SK-N-DZ (cell line): ENCODE data around the gene CCDC141. TPM values are rescaled to one million over a fixed set of nuclear protein-coding genes. Genes with fewer than 3 reads are reported as not detected.
"Not testable (repeated sequence)": the region's sequence is repeated elsewhere in the genome, so short reads cannot be mapped to it uniquely, and the experiment has no call there.

ENCODE experiments used
- DNase-seq: peaks from one replicate; pipeline ENCODE4 v3.0.0-alpha.2; 2015; ENCODE audit warnings: low spot score
- polyA plus RNA-seq, 2 experiments: library from polyadenylated mRNA; depleted of rRNA; stranded (reverse); fragments of >200 nt; gene quantifications; 2 replicates each; pipeline ENCODE4 v1.2.3, GENCODE V29; 2014

CCDC141 gene, protein sequence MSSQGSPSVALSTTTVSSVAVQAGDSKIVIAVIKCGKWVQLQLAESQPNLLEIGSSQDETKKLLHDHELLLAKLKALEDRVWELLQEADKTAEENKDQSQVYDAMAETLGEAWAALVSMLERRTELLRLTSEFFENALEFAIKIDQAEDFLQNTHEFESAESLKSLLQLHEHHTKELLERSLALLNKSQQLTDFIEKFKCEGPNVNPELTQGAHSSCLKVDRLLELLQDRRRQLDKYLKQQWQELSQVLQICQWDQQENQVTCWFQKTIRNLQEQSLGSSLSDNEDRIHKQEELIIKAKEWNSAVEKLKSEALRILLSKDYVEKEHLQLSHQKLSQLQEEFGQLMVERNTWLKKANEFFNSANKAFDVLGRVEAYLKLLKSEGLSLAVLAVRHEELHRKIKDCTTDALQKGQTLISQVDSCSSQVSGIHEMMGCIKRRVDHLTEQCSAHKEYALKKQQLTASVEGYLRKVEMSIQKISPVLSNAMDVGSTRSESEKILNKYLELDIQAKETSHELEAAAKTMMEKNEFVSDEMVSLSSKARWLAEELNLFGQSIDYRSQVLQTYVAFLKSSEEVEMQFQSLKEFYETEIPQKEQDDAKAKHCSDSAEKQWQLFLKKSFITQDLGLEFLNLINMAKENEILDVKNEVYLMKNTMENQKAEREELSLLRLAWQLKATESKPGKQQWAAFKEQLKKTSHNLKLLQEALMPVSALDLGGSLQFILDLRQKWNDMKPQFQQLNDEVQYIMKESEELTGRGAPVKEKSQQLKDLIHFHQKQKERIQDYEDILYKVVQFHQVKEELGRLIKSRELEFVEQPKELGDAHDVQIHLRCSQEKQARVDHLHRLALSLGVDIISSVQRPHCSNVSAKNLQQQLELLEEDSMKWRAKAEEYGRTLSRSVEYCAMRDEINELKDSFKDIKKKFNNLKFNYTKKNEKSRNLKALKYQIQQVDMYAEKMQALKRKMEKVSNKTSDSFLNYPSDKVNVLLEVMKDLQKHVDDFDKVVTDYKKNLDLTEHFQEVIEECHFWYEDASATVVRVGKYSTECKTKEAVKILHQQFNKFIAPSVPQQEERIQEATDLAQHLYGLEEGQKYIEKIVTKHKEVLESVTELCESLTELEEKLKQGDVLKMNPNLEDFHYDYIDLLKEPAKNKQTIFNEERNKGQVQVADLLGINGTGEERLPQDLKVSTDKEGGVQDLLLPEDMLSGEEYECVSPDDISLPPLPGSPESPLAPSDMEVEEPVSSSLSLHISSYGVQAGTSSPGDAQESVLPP (N-terminal part only)
- 0.12 TPM in 1 of 2 replicates, not detected in the other for polyA plus RNA-seq (2014; cell fraction: cytosol; rRNA removed)
- not detected in 2 replicates for polyA plus RNA-seq (2014; cell fraction: nucleus; rRNA removed)

- no peak for DNase-seq
These were observed at the start of gene CCDC141 for GRCh38 chr2:179049546-179050311. Gene CCDC141 (minus strand): TSS chr2:179050137. CDS start chr2:179049941, 196 bp downstream.

DNA sequence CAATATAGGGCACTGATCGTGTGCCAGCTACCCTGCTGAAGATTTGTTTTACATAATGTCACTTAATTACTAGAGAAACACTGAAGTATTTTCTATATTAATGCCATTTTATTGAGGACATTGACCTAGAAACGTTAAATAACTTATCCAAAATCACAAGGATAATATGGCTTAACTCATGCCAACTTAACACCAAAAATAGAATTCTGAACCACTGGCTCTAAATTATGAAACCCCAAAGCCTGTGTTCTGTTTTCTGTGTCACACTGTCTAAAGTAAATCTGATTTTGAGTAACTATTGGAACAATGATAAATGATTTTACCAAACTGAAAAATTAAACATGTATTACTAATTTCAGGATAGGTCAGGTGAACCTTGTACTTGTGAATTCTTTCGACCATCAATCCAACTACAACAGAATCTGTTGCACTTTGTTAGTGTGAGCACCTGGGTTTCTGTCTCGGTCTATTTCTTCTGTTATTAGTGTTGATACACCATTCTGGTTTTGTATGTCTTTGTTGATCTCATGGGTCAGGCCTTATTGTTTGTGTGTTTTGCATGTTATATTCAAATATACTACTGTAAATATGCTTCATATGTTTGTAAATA is 48.2 kb upstream of the CCDC141 start:
- DNase-seq = no peak

- no peak for DNase-seq
These were observed 47.2 kb upstream of the CCDC141 start for GRCh38 chr2:179097131-179097530.

DNA sequence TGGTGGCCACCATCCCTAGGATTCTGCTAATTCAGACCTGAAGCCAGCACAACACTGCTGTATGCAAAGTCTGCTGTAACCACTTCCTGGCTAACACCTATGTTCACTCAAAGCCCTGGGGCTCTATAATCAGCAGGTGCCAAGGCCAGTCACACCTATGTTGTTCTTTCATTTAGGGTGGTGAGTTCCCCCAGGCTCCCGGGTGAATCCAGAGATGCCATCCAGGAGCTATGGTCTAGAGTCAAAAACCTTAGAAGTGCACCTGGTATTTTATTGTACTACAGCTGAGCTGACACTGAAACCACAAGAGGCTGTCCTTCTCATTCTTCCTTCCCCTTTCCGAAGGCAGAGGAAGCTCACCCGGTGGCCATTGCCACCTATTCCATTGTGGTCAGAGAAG is 46.2 kb upstream of the CCDC141 start:
- no peak for DNase-seq

- DNase-seq = not testable (repeated sequence)
These were observed 43.0 kb upstream of the CCDC141 start for GRCh38 chr2:179092912-179093311.

- no peak for DNase-seq
These were observed 32.8 kb upstream of the CCDC141 start for GRCh38 chr2:179082697-179083096.

DNA sequence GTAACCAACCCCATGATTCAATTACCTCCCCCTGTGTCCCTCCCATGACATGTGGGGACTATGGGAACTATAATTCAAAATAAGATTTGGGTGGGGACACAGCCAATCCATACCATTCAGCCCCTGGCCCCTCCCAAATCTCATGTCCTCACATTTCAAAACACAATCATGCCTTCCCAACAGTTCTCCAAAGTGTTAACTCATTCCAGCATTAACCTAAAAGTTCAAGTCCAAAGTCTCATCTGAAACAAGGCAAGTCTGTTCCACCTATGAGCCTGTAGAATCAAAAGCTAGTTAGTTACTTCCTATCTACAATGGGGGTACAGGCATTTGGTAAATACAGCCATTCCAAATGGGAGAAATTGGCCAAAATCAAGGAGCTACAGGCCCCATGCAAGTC is 32.0 kb upstream of the CCDC141 start:
- no peak for DNase-seq

- no peak for DNase-seq
These were observed 22.6 kb upstream of the CCDC141 start for GRCh38 chr2:179072527-179072926.

- DNase-seq = no peak
These were observed 21.9 kb upstream of the CCDC141 start for GRCh38 chr2:179071810-179072355.

GRCh38 chr2:179070895-179071294 is 21.0 kb upstream of the CCDC141 start:
- no peak for DNase-seq

GRCh38 chr2:179069685-179070084 is 19.7 kb upstream of the CCDC141 start:
- DNase-seq = no peak

GRCh38 chr2:179068991-179069643 is 19.2 kb upstream of the CCDC141 start:
- no peak for DNase-seq

- no peak for DNase-seq
These were observed 9.2 kb upstream of the CCDC141 start for GRCh38 chr2:179059026-179059700.

- no peak for DNase-seq
These were observed 7.8 kb upstream of the CCDC141 start for GRCh38 chr2:179057737-179058136.

DNA sequence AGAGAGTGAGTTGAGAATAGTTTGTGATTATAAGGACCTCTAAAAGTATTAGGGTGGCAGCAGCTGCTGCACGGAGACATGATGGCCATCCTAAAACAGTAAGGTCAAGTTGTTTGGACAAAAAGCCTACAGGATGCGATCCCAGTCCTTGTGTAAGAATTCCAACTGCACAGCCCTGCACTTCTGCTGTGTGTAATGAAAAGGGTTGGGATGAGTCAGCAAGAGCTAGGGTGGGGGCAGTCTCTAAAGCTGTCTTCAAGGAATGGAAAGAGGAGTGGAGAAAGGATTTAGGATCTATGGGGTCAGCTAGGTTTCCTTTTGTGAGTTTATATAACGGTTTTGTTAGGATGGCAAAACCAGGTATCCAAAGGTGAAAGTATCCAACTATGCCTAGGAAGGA is 3.6 kb upstream of the CCDC141 start:
- DNase-seq = not testable (repeated sequence)

DNA sequence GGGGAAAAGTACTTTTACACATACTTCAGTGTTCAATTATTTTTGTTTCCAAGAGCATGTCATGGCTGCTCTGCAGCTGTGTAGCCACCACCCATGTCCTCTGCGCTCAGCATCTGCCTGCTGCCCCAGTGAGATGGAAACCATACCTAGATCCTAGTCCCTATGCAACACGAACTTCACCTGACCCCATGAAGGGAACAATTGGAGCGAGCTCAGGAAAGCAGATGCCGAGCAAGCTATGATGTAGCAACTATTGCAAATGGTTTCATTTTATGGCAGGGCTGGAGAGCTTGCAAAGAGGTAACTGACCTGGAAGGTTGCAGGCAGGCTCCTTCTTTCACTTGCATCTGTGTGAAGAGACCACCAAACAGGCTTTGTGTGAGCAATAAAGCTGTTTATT is 1.3 kb upstream of the CCDC141 start:
- DNase-seq = no peak

- no peak for DNase-seq
These were observed 818 bp upstream of the CCDC141 start for GRCh38 chr2:179050755-179051154.

DNA sequence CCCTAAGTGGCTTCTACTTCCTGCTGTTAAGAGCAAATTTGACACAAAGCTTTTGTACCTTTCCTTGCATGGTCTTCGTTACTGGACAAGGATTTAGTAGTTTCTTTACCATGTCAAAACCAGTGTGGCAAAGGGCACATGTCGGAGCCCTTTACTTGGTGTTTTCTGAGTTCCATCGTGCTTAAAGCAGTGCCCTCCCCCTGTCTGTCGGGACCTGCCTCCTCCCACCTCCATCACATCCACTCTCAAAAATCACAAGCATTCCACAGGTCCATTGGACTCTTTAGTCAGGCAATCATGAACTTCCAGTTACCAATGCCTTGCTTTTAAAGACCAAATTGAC is 763 bp downstream of the CCDC141 start:
- no peak for DNase-seq

DNA sequence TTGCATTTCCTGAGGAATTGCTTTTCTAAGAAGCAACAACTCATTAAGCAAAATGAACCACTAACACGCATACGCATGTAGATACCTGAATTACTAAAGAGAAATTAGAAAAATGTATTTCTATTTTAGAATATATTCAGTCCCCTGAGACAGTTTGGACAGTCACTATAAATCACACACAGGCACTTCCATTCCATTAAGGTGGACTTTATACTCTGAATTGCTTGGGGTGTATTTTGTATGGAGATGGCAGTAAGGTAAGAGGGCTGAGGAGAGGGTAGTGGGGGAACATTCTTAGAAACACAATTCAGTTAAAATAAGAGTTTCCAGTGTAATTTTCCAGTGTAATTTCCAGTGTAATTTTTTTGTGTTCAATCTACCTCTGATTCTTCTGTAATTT is 1.8 kb downstream of the CCDC141 start:
- DNase-seq = no peak
